Peyer's patch (tissue), 4 donors: ENCODE measurements around the gene TIMM8A.

Source experiments
- POLR2A ChIP-seq, 2 donors: fragments of 450-650 bp; IDR thresholded peaks; one replicate each; pipeline ENCODE4 v1.5.1; 2017; ENCODE audit warnings: antibody characterized with exemption in 2 of 2, mild to moderate bottlenecking in 2 of 2, moderate library complexity in 2 of 2
- TF ChIP-seq, protein P1 (sequence below), 6 experiments: fragments of 450-650 bp in 4 of 6; fragments of 200-600 bp in 2 of 6; sonication (generic) in 1 of 6; IDR thresholded peaks; one replicate each; pipeline ENCODE4 v1.5.1; 2017 to 2019; ENCODE audit warnings: antibody characterized with exemption in 6 of 6, mild to moderate bottlenecking in 3 of 6, moderate library complexity in 1 of 6

- TF ChIP-seq, protein P1, sequence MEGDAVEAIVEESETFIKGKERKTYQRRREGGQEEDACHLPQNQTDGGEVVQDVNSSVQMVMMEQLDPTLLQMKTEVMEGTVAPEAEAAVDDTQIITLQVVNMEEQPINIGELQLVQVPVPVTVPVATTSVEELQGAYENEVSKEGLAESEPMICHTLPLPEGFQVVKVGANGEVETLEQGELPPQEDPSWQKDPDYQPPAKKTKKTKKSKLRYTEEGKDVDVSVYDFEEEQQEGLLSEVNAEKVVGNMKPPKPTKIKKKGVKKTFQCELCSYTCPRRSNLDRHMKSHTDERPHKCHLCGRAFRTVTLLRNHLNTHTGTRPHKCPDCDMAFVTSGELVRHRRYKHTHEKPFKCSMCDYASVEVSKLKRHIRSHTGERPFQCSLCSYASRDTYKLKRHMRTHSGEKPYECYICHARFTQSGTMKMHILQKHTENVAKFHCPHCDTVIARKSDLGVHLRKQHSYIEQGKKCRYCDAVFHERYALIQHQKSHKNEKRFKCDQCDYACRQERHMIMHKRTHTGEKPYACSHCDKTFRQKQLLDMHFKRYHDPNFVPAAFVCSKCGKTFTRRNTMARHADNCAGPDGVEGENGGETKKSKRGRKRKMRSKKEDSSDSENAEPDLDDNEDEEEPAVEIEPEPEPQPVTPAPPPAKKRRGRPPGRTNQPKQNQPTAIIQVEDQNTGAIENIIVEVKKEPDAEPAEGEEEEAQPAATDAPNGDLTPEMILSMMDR (IDR thresholded peaks at IDR 0.05), result no peak
- no peak for TF ChIP-seq POLR2A (IDR thresholded peaks at IDR 0.05)
These were observed 14.2 kb upstream of the TIMM8A start for GRCh38 chrX:101362757-101363156.
